ENCODE results near the gene ROR2.

Gene ROR2

GRCh38 chr9:91705386-91705785 lies 244.6 kb downstream of the ROR2 start:
- Histone ChIP-seq H3K4me1 (ENCODE audit: low read depth, poor library complexity, severe bottlenecking) (no peaks in the 10 kb centered on the region), H3K27me3 (ENCODE audit: insufficient read depth, low read depth) (no peaks in the 10 kb centered on the region), H3K4me2 (no peak overlapping the region), H3K36me3 (ENCODE audit: insufficient read depth) (no peaks in the 10 kb centered on the region), H4K20me1 (ENCODE audit: insufficient read depth) (no peaks in the 10 kb centered on the region), H3K79me2 (ENCODE audit: insufficient read depth, low read depth) (no peaks in the 10 kb centered on the region), H3K9ac (no peak overlapping the region), H3K27ac (no peak overlapping the region), H2AFZ (ENCODE audit: low read depth) (no peak overlapping the region), H3K4me3 (IDR thresholded peaks at IDR 0.05; ENCODE audit: insufficient read depth, low read depth, low read length) (no peak overlapping the region)
- TF ChIP-seq CTCF (conservative IDR thresholded peaks at IDR 0.05; ENCODE audit: low read depth, low read length), result no peak

GRCh38 chr9:91700475-91700874 lies 249.6 kb downstream of the ROR2 start:
- Histone ChIP-seq H3K36me3 (ENCODE audit: insufficient read depth) (no peaks in the 10 kb centered on the region), H3K4me1 (ENCODE audit: low read depth, poor library complexity, severe bottlenecking) (no peaks in the 10 kb centered on the region), H3K27me3 (ENCODE audit: insufficient read depth, low read depth) (no peaks in the 10 kb centered on the region), H2AFZ (ENCODE audit: low read depth) (no peak overlapping the region), H3K4me2 (no peak overlapping the region), H3K79me2 (ENCODE audit: insufficient read depth, low read depth) (no peaks in the 10 kb centered on the region), H3K9ac (no peak overlapping the region), H4K20me1 (ENCODE audit: insufficient read depth) (no peaks in the 10 kb centered on the region), H3K4me3 (IDR thresholded peaks at IDR 0.05; ENCODE audit: insufficient read depth, low read depth, low read length) (no peak overlapping the region), H3K27ac (no peak overlapping the region)
- no peak for TF ChIP-seq CTCF (conservative IDR thresholded peaks at IDR 0.05; ENCODE audit: low read depth, low read length)

GRCh38 chr9:91698266-91698665 lies 251.8 kb downstream of the ROR2 start:
- no peak for TF ChIP-seq CTCF (conservative IDR thresholded peaks at IDR 0.05; ENCODE audit: low read depth, low read length)
- H3K79me2 ChIP-seq (ENCODE audit: insufficient read depth, low read depth), result no peaks in the 10 kb centered on the region
- no peaks in the 10 kb centered on the region for H4K20me1 ChIP-seq (ENCODE audit: insufficient read depth)
- peaks cover 9% of the 10 kb centered on the region for H3K4me1 ChIP-seq (ENCODE audit: low read depth, poor library complexity, severe bottlenecking)
- H3K27me3 ChIP-seq (ENCODE audit: insufficient read depth, low read depth), result no peaks in the 10 kb centered on the region
- H3K9ac ChIP-seq, result no peak overlapping the region
- no peak overlapping the region for H3K4me2 ChIP-seq
- H3K36me3 ChIP-seq (ENCODE audit: insufficient read depth), result no peaks in the 10 kb centered on the region
- no peak overlapping the region for H3K27ac ChIP-seq
- no peak overlapping the region for H3K4me3 ChIP-seq (IDR thresholded peaks at IDR 0.05; ENCODE audit: insufficient read depth, low read depth, low read length)
- H2AFZ ChIP-seq (ENCODE audit: low read depth), result no peak overlapping the region

- no peaks in the 10 kb centered on the region for H4K20me1 ChIP-seq (ENCODE audit: insufficient read depth)
- H3K4me3 ChIP-seq (IDR thresholded peaks at IDR 0.05; ENCODE audit: insufficient read depth, low read depth, low read length), result no peak overlapping the region
- H3K9ac ChIP-seq, result no peak overlapping the region
- no peak overlapping the region for H3K4me2 ChIP-seq
- no peak overlapping the region for H2AFZ ChIP-seq (ENCODE audit: low read depth)
- no peak for TF ChIP-seq CTCF (conservative IDR thresholded peaks at IDR 0.05; ENCODE audit: low read depth, low read length)
- H3K27me3 ChIP-seq (ENCODE audit: insufficient read depth, low read depth), result no peaks in the 10 kb centered on the region
- no peak overlapping the region for H3K27ac ChIP-seq
- H3K79me2 ChIP-seq (ENCODE audit: insufficient read depth, low read depth), result no peaks in the 10 kb centered on the region
- H3K4me1 ChIP-seq (ENCODE audit: low read depth, poor library complexity, severe bottlenecking), result peaks cover 9% of the 10 kb centered on the region
- H3K36me3 ChIP-seq (ENCODE audit: insufficient read depth), result no peaks in the 10 kb centered on the region
These were observed 252.8 kb downstream of the ROR2 start for GRCh38 chr9:91697201-91697600.

Data from KMS-11 (cell line).